ENCODE measurements around the gene EXOC1L. TPM values are rescaled to one million over a fixed set of nuclear protein-coding genes. Genes with fewer than 3 reads are reported as not detected.

The EXOC1L gene
- total and polyA plus RNA-seq, 12 donors, result 0.12 TPM; not detected in 11

- no peaks in the 10 kb centered on the region for H3K4me1 ChIP-seq
- H3K9me3 ChIP-seq, result peaks cover 0 to 3% (median 0%) of the 10 kb centered on the region in 11 donors
- no peaks in the 10 kb centered on the region for H3K36me3 ChIP-seq
- DNase-seq (no peak), ATAC-seq (no peak)
- peaks cover 0 to 8% (median 0%) of the 10 kb centered on the region in 7 donors for H3K27me3 ChIP-seq
- intact Hi-C loops (cut with DNase I), result no loop called here
- no peak for TF ChIP-seq CTCF (IDR thresholded peaks at IDR 0.05)
- H3K4me3 ChIP-seq, result no peak overlapping the region
- no peak overlapping the region for H3K27ac ChIP-seq
- WGBS, 2 donors, result 42 to 52% methylated on average over 1 of the region's 1 CpG
These were observed 36.0 kb upstream of the EXOC1L start for GRCh38 chr4:55783584-55783983.

GRCh38 chr4:55784747-55785146, 34.8 kb upstream of the EXOC1L start:
- no peak for TF ChIP-seq CTCF (IDR thresholded peaks at IDR 0.05)
- no peak overlapping the region for H3K27ac ChIP-seq
- no peaks in the 10 kb centered on the region for H3K9me3 ChIP-seq
- 39 to 43% methylated on average over 4 of the region's 4 CpGs for WGBS, 2 donors
- DNase-seq (no peak), ATAC-seq (no peak)
- H3K36me3 ChIP-seq, result no peaks in the 10 kb centered on the region
- intact Hi-C loops (cut with DNase I), result no loop called here
- peaks cover 0 to 17% (median 9%) of the 10 kb centered on the region in 7 donors for H3K27me3 ChIP-seq
- H3K4me3 ChIP-seq, result no peak overlapping the region
- H3K4me1 ChIP-seq, result no peaks in the 10 kb centered on the region

GRCh38 chr4:55791666-55792065, 27.9 kb upstream of the EXOC1L start:
- peaks cover 0 to 7% (median 0%) of the 10 kb centered on the region in 9 donors for H3K4me1 ChIP-seq
- H3K27me3 ChIP-seq, result peaks cover 0 to 78% (median 58%) of the 10 kb centered on the region in 7 donors
- no peaks in the 10 kb centered on the region for H3K36me3 ChIP-seq
- no peak for DNase-seq
- no peak for ATAC-seq
- intact Hi-C loops (cut with DNase I), result loop anchor here in 1 of 10 donors (2.0 kb wide), 1 partner anchor 23 kb away; no protein-coding TSS in a partner anchor
- no peak for TF ChIP-seq CTCF (IDR thresholded peaks at IDR 0.05)
- 65 to 79% methylated on average over 2 of the region's 2 CpGs for WGBS, 2 donors
- no peak overlapping the region for H3K4me3 ChIP-seq
- no peak overlapping the region for H3K27ac ChIP-seq
- H3K9me3 ChIP-seq, result no peaks in the 10 kb centered on the region

GRCh38 chr4:55793479-55793878, 26.1 kb upstream of the EXOC1L start:
- Histone ChIP-seq H3K36me3 (no peaks in the 10 kb centered on the region), H3K27me3 (peaks cover 0 to 90% (median 54%) of the 10 kb centered on the region in 7 donors), H3K4me3 (peak overlapping the region in 7 of 10 donors; percentile 5 to 29 (median 19)), H3K9me3 (no peaks in the 10 kb centered on the region), H3K4me1 (peaks cover 0 to 7% (median 0%) of the 10 kb centered on the region in 9 donors), H3K27ac (no peak overlapping the region)
- DNase-seq (no peak), ATAC-seq (peak in 1 of 8 donors; percentile 31)
- intact Hi-C loops (cut with DNase I), result no loop called here
- WGBS, 2 donors, result 2% methylated on average over 33 of the region's 33 CpGs
- TF ChIP-seq CTCF (IDR thresholded peaks at IDR 0.05), result no peak

Data from heart right ventricle (tissue), 16 donors.